Adrenal gland (tissue), 19 donors: ENCODE measurements around the gene RBBP5. TPM values are rescaled to one million over a fixed set of nuclear protein-coding genes. Genes with fewer than 3 reads are reported as not detected.

Source experiments
- DNase-seq, 7 donors: peaks; one replicate each; pipeline ENCODE4 v3.0.0-alpha.2; 2019 to 2020
- H3K27ac ChIP-seq, 5 donors: fragments of 200-600 bp; sonication (generic) in 4 of 5; 1 replicate in 3 of 5; 2 replicates in 2 of 5; pipeline versions ENCODE4 v1.5.1 to v1.8.0; 2016 to 2020; ENCODE audit warnings: mild to moderate bottlenecking in 1 of 5
- H3K27me3 ChIP-seq: fragments of 200-600 bp; 2 replicates; pipeline ENCODE4 v1.8.0; 2021
- H3K36me3 ChIP-seq, 2 donors: fragments of 200-600 bp; replicated peaks in 1 of 2; 1 replicate in 1 of 2; 2 replicates in 1 of 2; pipeline versions ENCODE4 v1.5.1 to v1.8.0; 2018 to 2022
- H3K4me1 ChIP-seq, 2 donors: fragments of 200-600 bp; replicated peaks in 1 of 2; 1 replicate in 1 of 2; 2 replicates in 1 of 2; pipeline versions ENCODE4 v1.5.1 to v1.8.0; 2018 to 2021
- H3K4me3 ChIP-seq, 4 donors: fragments of 200-600 bp; sonication (generic) in 3 of 4; one replicate each; pipeline ENCODE4 v1.5.1; 2016 to 2018
- H3K9me3 ChIP-seq, 3 donors: fragments of 200-600 bp; sonication (generic) in 1 of 3; replicated peaks in 1 of 3; 1 replicate in 2 of 3; 2 replicates in 1 of 3; pipeline versions ENCODE4 v1.5.1 to v1.8.0; 2016 to 2021
- POLR2A ChIP-seq, 2 donors: fragments of 450-650 bp; IDR thresholded peaks; one replicate each; pipeline ENCODE4 v1.6.1; 2017; ENCODE audit warnings: antibody characterized with exemption in 2 of 2, mild to moderate bottlenecking in 2 of 2, moderate library complexity in 1 of 2
- WGBS, 4 donors: extraction: QIAGEN DNeasy Blood & Tissue Kit in 2 of 4; methylation state at CpG; one replicate each; pipeline versions ENCODE4 v1.1.5 to v1.1.7; 2013 to 2017; 5-methylcytosine and 5-hydroxymethylcytosine counted together
- intact Hi-C, 2 donors: fragments of 100-400 bp; cut with DNase I; formaldehyde crosslinking; loops; one replicate each; pipeline versions ENCODE4 v1.14.1 to v1.15.0; 2022 to 2023
- long read RNA-seq, 10 donors: library from polyadenylated mRNA in 3 of 10; unstranded in 2 of 10; stranded (forward) in 1 of 10; transcript quantifications; one replicate each; pipeline ENCODE4 v2.0.0 and lab custom pipeline, GENCODE V29; 2021 to 2026
- polyA plus RNA-seq, 3 donors: library from polyadenylated mRNA; stranded (reverse); fragments of 200-250 nt in 2 of 3; fragments of 350-450 nt in 1 of 3; fragmentation: Illumina TruSeq in 1 of 3; extraction: RNeasy Lipid Tissue Mini Kit (QIAGEN cat#74804) in 1 of 3; gene quantifications; one replicate each; pipeline ENCODE4 v1.2.3, GENCODE V29; 2013 to 2014
- total RNA-seq, 9 donors: library from RNA; depleted of rRNA in 4 of 9; stranded (reverse); fragments of >200 nt in 4 of 9; fragments of 120-200 nt in 1 of 9; fragmentation: NEBNext Ultra II Directional in 1 of 9; extraction: Animal tissue kit (Norgen Biotek cat#: 25700) in 1 of 9; gene quantifications; one replicate each; pipeline versions ENCODE4 v1.1.0 to v1.2.4, GENCODE V29; 2013 to 2023
- TF ChIP-seq, protein P1 (sequence below), 6 experiments: fragments of 450-650 bp in 4 of 6; fragments of 200-600 bp in 2 of 6; sonication (generic) in 1 of 6; IDR thresholded peaks; 1 replicate in 5 of 6; 2 replicates in 1 of 6; pipeline versions ENCODE4 v1.5.1 to v1.8.0; 2016 to 2021; ENCODE audit warnings: antibody characterized with exemption in 6 of 6, mild to moderate bottlenecking in 2 of 6, moderate library complexity in 1 of 6
- donor health status: healthy with polysubstance abuse.
- donor health status: Bipolar disorder and iron deficiency.
- donor health status: DM: yes; HTN: yes; CAD: no.
- donor health status: DM: no; HTN: no; CAD: no.
- donor health status: DM: no; HTN: no; CAD: no.
- donor health status: DM: yes; HTN: yes; CAD: no.

RBBP5 gene, protein sequence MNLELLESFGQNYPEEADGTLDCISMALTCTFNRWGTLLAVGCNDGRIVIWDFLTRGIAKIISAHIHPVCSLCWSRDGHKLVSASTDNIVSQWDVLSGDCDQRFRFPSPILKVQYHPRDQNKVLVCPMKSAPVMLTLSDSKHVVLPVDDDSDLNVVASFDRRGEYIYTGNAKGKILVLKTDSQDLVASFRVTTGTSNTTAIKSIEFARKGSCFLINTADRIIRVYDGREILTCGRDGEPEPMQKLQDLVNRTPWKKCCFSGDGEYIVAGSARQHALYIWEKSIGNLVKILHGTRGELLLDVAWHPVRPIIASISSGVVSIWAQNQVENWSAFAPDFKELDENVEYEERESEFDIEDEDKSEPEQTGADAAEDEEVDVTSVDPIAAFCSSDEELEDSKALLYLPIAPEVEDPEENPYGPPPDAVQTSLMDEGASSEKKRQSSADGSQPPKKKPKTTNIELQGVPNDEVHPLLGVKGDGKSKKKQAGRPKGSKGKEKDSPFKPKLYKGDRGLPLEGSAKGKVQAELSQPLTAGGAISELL
- 10 to 100 TPM; 15.8 to 26.0 (median 18.6) TPM for total RNA-seq
- 10 to 100 TPM in 1 of 3 donors, 1 to 10 TPM in 2; 4.7 to 24.0 (median 5.9) TPM for polyA plus RNA-seq
- long read RNA-seq, donor 1, full-length matches to known transcripts: 1 of 1 reads
- long read RNA-seq, donor 1, partial matches to known transcripts: 0 of 1 reads
- long read RNA-seq, donor 1, other reads (novel, unspliced or antisense): 0 of 1 reads
- long read RNA-seq, donor 2, full-length matches to known transcripts: 1 of 1 reads
- long read RNA-seq, donor 2, partial matches to known transcripts: 0 of 1 reads
- long read RNA-seq, donor 2, other reads (novel, unspliced or antisense): 0 of 1 reads
- long read RNA-seq, donor 3, full-length matches to known transcripts: 2 of 2 reads
- long read RNA-seq, donor 3, partial matches to known transcripts: 0 of 2 reads
- long read RNA-seq, donor 3, other reads (novel, unspliced or antisense): 0 of 2 reads
- long read RNA-seq, donor 4, full-length matches to known transcripts: 3 of 11 reads
- long read RNA-seq, donor 4, partial matches to known transcripts: 1 of 11 reads
- long read RNA-seq, donor 4, other reads (novel, unspliced or antisense): 7 of 11 reads
- long read RNA-seq, donor 5, full-length matches to known transcripts: 8 of 13 reads
- long read RNA-seq, donor 5, partial matches to known transcripts: 1 of 13 reads
- long read RNA-seq, donor 5, other reads (novel, unspliced or antisense): 4 of 13 reads
- long read RNA-seq, donor 6, full-length matches to known transcripts: 3 of 8 reads
- long read RNA-seq, donor 6, partial matches to known transcripts: 2 of 8 reads
- long read RNA-seq, donor 6, other reads (novel, unspliced or antisense): 3 of 8 reads
- long read RNA-seq, donor 7: 0 reads
- long read RNA-seq, donor 8, full-length matches to known transcripts: 2 of 2 reads
- long read RNA-seq, donor 8, partial matches to known transcripts: 0 of 2 reads
- long read RNA-seq, donor 8, other reads (novel, unspliced or antisense): 0 of 2 reads
- long read RNA-seq, donor 9, full-length matches to known transcripts: 2 of 2 reads
- long read RNA-seq, donor 9, partial matches to known transcripts: 0 of 2 reads
- long read RNA-seq, donor 9, other reads (novel, unspliced or antisense): 0 of 2 reads
- long read RNA-seq, donor 10, full-length matches to known transcripts: 1 of 1 reads
- long read RNA-seq, donor 10, partial matches to known transcripts: 0 of 1 reads
- long read RNA-seq, donor 10, other reads (novel, unspliced or antisense): 0 of 1 reads

DNA sequence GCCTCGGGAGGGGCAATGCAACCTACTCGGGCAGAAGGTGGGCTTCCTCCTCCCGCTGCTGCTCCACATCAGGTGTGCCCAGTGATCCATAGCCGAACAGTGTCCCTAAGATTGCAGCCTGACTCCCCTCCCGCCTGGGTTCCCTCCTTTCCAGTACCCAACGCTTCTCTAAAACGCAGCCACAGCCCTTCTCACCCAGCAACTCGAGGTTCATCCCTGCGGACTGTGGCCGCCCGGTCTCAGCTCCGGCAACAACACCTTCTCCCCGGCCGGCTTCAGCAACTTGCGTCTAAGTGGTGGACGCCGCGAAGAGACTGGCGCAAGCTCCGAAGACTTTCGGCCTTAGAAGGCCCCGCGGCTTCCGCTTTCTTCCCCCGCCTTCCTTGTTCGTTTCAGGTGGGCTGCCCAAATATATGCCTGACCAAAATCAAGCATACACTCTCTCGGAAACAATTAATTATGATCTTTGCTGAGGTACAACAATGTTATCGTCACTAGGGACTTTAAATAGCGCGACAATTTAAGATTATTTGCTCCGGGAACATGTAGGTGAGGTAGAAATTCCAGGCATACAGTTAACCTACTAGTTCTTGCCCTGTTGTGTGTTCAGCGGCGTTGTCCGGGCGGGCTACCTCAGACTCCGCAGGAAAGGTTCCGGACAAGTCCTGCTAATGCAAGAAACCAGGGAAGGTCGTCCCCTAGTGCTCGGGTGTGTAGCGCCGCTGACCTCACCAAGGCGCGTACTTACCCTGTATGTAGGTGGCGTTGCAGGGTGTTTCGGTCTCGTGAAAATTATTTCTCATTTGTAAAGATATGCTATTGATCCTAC is at the start of gene RBBP5:
Gene RBBP5 (minus strand): TSS at position 319 of the 829 bp plus-strand sequence. CDS start 105 bp downstream, at position 214.
- H3K27me3 ChIP-seq: no peaks in the 10 kb centered on the region
- H3K36me3 ChIP-seq: peaks cover 0 to 10% of the 10 kb centered on the region in 2 donors
- TF ChIP-seq POLR2A (IDR thresholded peaks at IDR 0.05): peak; percentile 52 to 87
- TF ChIP-seq, protein P1, sequence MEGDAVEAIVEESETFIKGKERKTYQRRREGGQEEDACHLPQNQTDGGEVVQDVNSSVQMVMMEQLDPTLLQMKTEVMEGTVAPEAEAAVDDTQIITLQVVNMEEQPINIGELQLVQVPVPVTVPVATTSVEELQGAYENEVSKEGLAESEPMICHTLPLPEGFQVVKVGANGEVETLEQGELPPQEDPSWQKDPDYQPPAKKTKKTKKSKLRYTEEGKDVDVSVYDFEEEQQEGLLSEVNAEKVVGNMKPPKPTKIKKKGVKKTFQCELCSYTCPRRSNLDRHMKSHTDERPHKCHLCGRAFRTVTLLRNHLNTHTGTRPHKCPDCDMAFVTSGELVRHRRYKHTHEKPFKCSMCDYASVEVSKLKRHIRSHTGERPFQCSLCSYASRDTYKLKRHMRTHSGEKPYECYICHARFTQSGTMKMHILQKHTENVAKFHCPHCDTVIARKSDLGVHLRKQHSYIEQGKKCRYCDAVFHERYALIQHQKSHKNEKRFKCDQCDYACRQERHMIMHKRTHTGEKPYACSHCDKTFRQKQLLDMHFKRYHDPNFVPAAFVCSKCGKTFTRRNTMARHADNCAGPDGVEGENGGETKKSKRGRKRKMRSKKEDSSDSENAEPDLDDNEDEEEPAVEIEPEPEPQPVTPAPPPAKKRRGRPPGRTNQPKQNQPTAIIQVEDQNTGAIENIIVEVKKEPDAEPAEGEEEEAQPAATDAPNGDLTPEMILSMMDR (IDR thresholded peaks at IDR 0.05): peak; percentile 54 to 75 (median 67)
- peak; percentile 96 to 99 (median 97) for DNase-seq
- 0 to 1% (median 1%) methylated on average over 33 to 46 of the region's 46 CpGs for WGBS, 4 donors
- peak within 1 kb of the TSS; percentile 67 to 98 (median 91) for H3K4me3 ChIP-seq
- H3K9me3 ChIP-seq: no peaks in the 10 kb centered on the region
- peak within 1 kb of the TSS; percentile 86 to 99 (median 95) for H3K27ac ChIP-seq
- peaks cover 12 to 31% of the 10 kb centered on the region in 2 donors for H3K4me1 ChIP-seq
- intact Hi-C loops: no loop called here

DNA sequence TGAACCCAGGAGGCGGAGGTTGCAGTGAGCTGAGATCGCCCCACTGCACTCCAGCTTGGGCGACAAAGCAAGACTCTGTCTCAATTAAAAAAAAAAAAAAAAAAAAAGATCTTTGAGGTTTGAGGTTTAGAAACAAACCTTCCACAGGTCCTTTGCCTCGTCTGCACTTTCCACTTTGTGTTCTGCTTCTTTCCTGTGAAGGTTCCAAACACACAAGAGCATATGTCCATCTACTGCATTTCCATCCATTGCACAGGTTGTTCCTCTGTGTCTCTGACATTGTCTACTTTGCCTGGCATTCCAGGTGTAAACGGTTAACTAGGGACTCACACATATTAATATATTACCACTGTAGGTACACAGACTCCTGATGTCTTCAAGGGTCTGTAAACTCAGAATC is 49.6 kb upstream of the RBBP5 start:
- Histone ChIP-seq H3K4me1 (peaks cover 12 to 16% of the 10 kb centered on the region in 2 donors), H3K36me3 (peaks cover 0 to 24% of the 10 kb centered on the region in 2 donors), H3K4me3 (no peak overlapping the region), H3K9me3 (no peaks in the 10 kb centered on the region), H3K27me3 (no peaks in the 10 kb centered on the region), H3K27ac (no peak overlapping the region)
- WGBS, 4 donors: 91 to 99% (median 92%) methylated on average over 5 of the region's 5 CpGs
- DNase-seq: no peak
- TF ChIP-seq, protein P1 (IDR thresholded peaks at IDR 0.05): no peak
- TF ChIP-seq POLR2A (IDR thresholded peaks at IDR 0.05): no peak
- intact Hi-C loops: no loop called here

DNA sequence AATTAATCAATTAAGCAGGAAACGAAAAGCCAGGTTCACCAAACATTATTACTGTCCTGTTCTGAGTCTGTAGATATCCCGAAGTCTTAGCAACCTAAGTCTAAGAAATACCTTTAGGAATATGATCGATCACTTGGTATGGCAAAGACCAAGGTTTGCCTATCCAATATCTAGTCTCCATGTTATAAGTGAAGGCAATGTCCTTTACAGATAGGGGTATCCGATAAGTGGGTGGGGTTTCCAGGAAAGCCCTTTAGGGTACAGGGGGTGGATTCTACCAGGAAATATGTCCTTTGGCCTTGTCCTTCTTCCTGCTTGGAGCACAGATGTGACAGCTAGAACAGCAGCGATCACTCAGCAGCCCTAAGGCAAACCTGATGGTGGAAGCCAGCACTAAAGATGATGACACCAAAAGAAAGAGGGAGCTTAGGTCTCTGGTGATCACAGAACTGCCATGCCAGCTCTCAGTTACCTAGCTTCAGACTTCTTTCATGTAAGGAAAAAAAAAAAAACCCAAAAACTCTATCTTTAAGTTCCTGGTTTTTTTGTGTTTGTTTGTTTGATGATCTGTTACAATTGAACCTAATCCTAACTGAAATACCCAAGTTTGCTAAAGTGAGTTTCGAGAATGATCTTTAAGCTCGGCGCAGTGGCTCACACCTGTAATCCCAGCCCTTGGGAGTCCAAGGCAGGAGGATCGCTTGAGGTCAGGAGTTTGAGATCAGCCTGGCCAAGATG is 48.9 kb upstream of the RBBP5 start:
- no peak for TF ChIP-seq POLR2A (IDR thresholded peaks at IDR 0.05)
- H3K4me3 ChIP-seq: no peak overlapping the region
- WGBS, 4 donors: 81 to 91% (median 86%) methylated on average over 9 of the region's 9 CpGs

More for the DNA sequence above, 48.9 kb upstream of the RBBP5 start:
- peaks cover 6 to 9% of the 10 kb centered on the region in 2 donors for H3K4me1 ChIP-seq
- intact Hi-C loops: no loop called here
- no peaks in the 10 kb centered on the region for H3K9me3 ChIP-seq
- peaks cover 0 to 26% of the 10 kb centered on the region in 2 donors for H3K36me3 ChIP-seq
- DNase-seq: no peak
- no peak overlapping the region for H3K27ac ChIP-seq
- H3K27me3 ChIP-seq: no peaks in the 10 kb centered on the region
